ENCODE data around the gene RUSC1. TPM values are rescaled to one million over a fixed set of nuclear protein-coding genes. Genes with fewer than 3 reads are reported as not detected.
A peak's percentile ranks its signal among the peaks of the same experiment; 100 is the strongest.

RUSC1 gene
- total RNA-seq: 10 to 100 TPM; 30.2 to 31.6 TPM

- Mint-ChIP-seq H3K9me3 (no peaks in the 10 kb centered on the region), H3K27me3 (no peaks in the 10 kb centered on the region), H3K4me3 (peak within 1 kb of the TSS; percentile 65), H3K27ac (peak within 1 kb of the TSS; percentile 62), H3K4me1 (peaks cover 48% of the 10 kb centered on the region), H3K36me3 (ENCODE audit: low read depth) (peaks cover 14% of the 10 kb centered on the region)
- CTCF ChIA-PET: interaction anchor here (0.6 to 5.4 kb wide), 8 partner anchors 14 to 294 kb away, joined by 3 to 60 read pairs (median 3); partner anchors contain the start of gene FDPS
- peak; percentile 86 for DNase-seq
- POLR2A ChIA-PET: no interaction called here
These were observed at the start of gene RUSC1 for GRCh38 chr1:155320661-155321617. Gene RUSC1, plus strand, starts transcription at chr1:155320894. Its CDS starts 880 bp downstream, at chr1:155321774.

- POLR2A ChIA-PET: interaction anchor here (0.5 to 0.7 kb wide), 2 partner anchors 11 to 291 kb away, joined by 3 to 4 read pairs; partner anchors contain the start of gene SCAMP3
- CTCF ChIA-PET: interaction anchor here (0.5 to 7.7 kb wide), 8 partner anchors 11 to 325 kb away, joined by 3 to 48 read pairs (median 4); partner anchors contain the start of genes KRTCAP2 and SCAMP3
- Mint-ChIP-seq H3K9me3 (no peaks in the 10 kb centered on the region), H3K4me1 (peaks cover 45% of the 10 kb centered on the region), H3K36me3 (ENCODE audit: low read depth) (peaks cover 38% of the 10 kb centered on the region), H3K27me3 (no peaks in the 10 kb centered on the region), H3K4me3 (peak overlapping the region; percentile 80), H3K27ac (peak overlapping the region; percentile 86)
- peak; percentile 64 for DNase-seq
These were observed 48.0 kb upstream of the RUSC1 start for GRCh38 chr1:155272466-155273342.

GRCh38 chr1:155273343-155274245 lies 47.1 kb upstream of the RUSC1 start, which contains the start of gene CLK2:
Gene CLK2, minus strand, starts transcription at chr1:155273504. Its CDS starts 2,527 bp downstream, at chr1:155270977.
- CTCF ChIA-PET: interaction anchor here (0.5 to 7.7 kb wide), 7 partner anchors 12 to 324 kb away, joined by 3 to 48 read pairs (median 4); partner anchors contain the start of genes KRTCAP2 and SCAMP3
- H3K4me1 Mint-ChIP-seq: peaks cover 52% of the 10 kb centered on the region
- peaks cover 31% of the 10 kb centered on the region for H3K36me3 Mint-ChIP-seq (ENCODE audit: low read depth)
- POLR2A ChIA-PET: interaction anchor here (0.5 kb wide), 1 partner anchor 290 kb away, joined by 4 read pairs; no protein-coding TSS in a partner anchor
- no peaks in the 10 kb centered on the region for H3K9me3 Mint-ChIP-seq
- peak within 1 kb of the TSS; percentile 80 for H3K4me3 Mint-ChIP-seq
- H3K27me3 Mint-ChIP-seq: peaks cover 3% of the 10 kb centered on the region
- peak; percentile 96 for DNase-seq
- H3K27ac Mint-ChIP-seq: peak within 1 kb of the TSS; percentile 86

- POLR2A ChIA-PET: no interaction called here
- H3K36me3 Mint-ChIP-seq (ENCODE audit: low read depth): peaks cover 6% of the 10 kb centered on the region
- peaks cover 38% of the 10 kb centered on the region for H3K4me1 Mint-ChIP-seq
- CTCF ChIA-PET: interaction anchor here (0.7 to 7.7 kb wide), 10 partner anchors 11 to 405 kb away, joined by 3 to 48 read pairs (median 4); partner anchors contain the start of gene FDPS
- peak within 1 kb of the TSS; percentile 71 for H3K4me3 Mint-ChIP-seq
- H3K9me3 Mint-ChIP-seq: no peaks in the 10 kb centered on the region
- peaks cover 4% of the 10 kb centered on the region for H3K27me3 Mint-ChIP-seq
- H3K27ac Mint-ChIP-seq: peak within 1 kb of the TSS; percentile 59
- DNase-seq: peak; percentile 93
These were observed 43.4 kb upstream of the RUSC1 start, which contains the start of gene HCN3 for GRCh38 chr1:155277070-155277901. Gene HCN3, plus strand, starts transcription at chr1:155277463. Its CDS starts 128 bp downstream, at chr1:155277591.

GRCh38 chr1:155277902-155278688 lies 42.6 kb upstream of the RUSC1 start:
- peak overlapping the region; percentile 71 for H3K4me3 Mint-ChIP-seq
- no peak overlapping the region for H3K27ac Mint-ChIP-seq
- peak; percentile 77 for DNase-seq
- POLR2A ChIA-PET: no interaction called here
- peaks cover 32% of the 10 kb centered on the region for H3K4me1 Mint-ChIP-seq
- H3K27me3 Mint-ChIP-seq: peaks cover 4% of the 10 kb centered on the region
- CTCF ChIA-PET: interaction anchor here (0.6 to 1.7 kb wide), 6 partner anchors 12 to 44 kb away, joined by 3 to 6 read pairs (median 4); partner anchors contain the start of genes FDPS and RUSC1
- H3K9me3 Mint-ChIP-seq: no peaks in the 10 kb centered on the region
- H3K36me3 Mint-ChIP-seq (ENCODE audit: low read depth): no peaks in the 10 kb centered on the region

- Mint-ChIP-seq H3K27me3 (peaks cover 4% of the 10 kb centered on the region), H3K27ac (no peak overlapping the region), H3K4me3 (no peak overlapping the region), H3K36me3 (ENCODE audit: low read depth) (no peaks in the 10 kb centered on the region), H3K9me3 (no peaks in the 10 kb centered on the region), H3K4me1 (peaks cover 27% of the 10 kb centered on the region)
- ChIA-PET POLR2A (no interaction called here), CTCF (interaction anchor here (0.6 to 1.7 kb wide), 9 partner anchors 12 to 434 kb away, joined by 3 to 6 read pairs (median 3); partner anchors contain the start of genes FDPS and RUSC1)
- DNase-seq: no peak
These were observed 42.0 kb upstream of the RUSC1 start for GRCh38 chr1:155278689-155279160.

GRCh38 chr1:155279268-155279667 lies 41.4 kb upstream of the RUSC1 start:
- peaks cover 4% of the 10 kb centered on the region for H3K27me3 Mint-ChIP-seq
- ChIA-PET POLR2A (no interaction called here), CTCF (interaction anchor here (0.6 to 1.7 kb wide), 5 partner anchors 13 to 434 kb away, joined by 3 to 6 read pairs (median 5); no protein-coding TSS in a partner anchor)
- H3K36me3 Mint-ChIP-seq (ENCODE audit: low read depth): no peaks in the 10 kb centered on the region
- DNase-seq: no peak
- H3K4me3 Mint-ChIP-seq: no peak overlapping the region
- no peak overlapping the region for H3K27ac Mint-ChIP-seq
- peaks cover 24% of the 10 kb centered on the region for H3K4me1 Mint-ChIP-seq
- H3K9me3 Mint-ChIP-seq: no peaks in the 10 kb centered on the region

GRCh38 chr1:155282488-155283091 lies 38.1 kb upstream of the RUSC1 start:
- ChIA-PET CTCF (interaction anchor here (0.8 to 1.4 kb wide), 3 partner anchors 10 to 759 kb away, joined by 3 read pairs; no protein-coding TSS in a partner anchor), POLR2A (no interaction called here)
- Mint-ChIP-seq H3K4me3 (no peak overlapping the region), H3K4me1 (peaks cover 8% of the 10 kb centered on the region), H3K27me3 (peaks cover 4% of the 10 kb centered on the region), H3K36me3 (ENCODE audit: low read depth) (no peaks in the 10 kb centered on the region), H3K27ac (no peak overlapping the region), H3K9me3 (no peaks in the 10 kb centered on the region)
- DNase-seq: no peak

GRCh38 chr1:155284476-155284875 lies 36.2 kb upstream of the RUSC1 start:
- POLR2A ChIA-PET: interaction anchor here (0.6 kb wide), 1 partner anchor 302 kb away, joined by 5 read pairs; no protein-coding TSS in a partner anchor
- no peak overlapping the region for H3K27ac Mint-ChIP-seq
- no peaks in the 10 kb centered on the region for H3K9me3 Mint-ChIP-seq
- H3K27me3 Mint-ChIP-seq: no peaks in the 10 kb centered on the region
- no peaks in the 10 kb centered on the region for H3K36me3 Mint-ChIP-seq (ENCODE audit: low read depth)
- CTCF ChIA-PET: interaction anchor here (1.6 kb wide), 1 partner anchor 39 kb away, joined by 4 read pairs; no protein-coding TSS in a partner anchor
- no peak overlapping the region for H3K4me3 Mint-ChIP-seq
- no peak for DNase-seq
- no peaks in the 10 kb centered on the region for H3K4me1 Mint-ChIP-seq

Measured in activated CD4-positive, alpha-beta T cell treated with anti-CD3 and anti-CD28 coated beads, Interleukin-2, amount 10 ng/mL, durations not matched to agents 7 days and 5 days (primary cell).